ENCODE data around the gene LLPH. TPM values are rescaled to one million over a fixed set of nuclear protein-coding genes. Genes with fewer than 3 reads are reported as not detected.

LLPH gene
- total RNA-seq, 1 experiment from 2014 or later: 45.6 TPM

- POLR2A ChIA-PET: no interaction called here
- no peak for DNase-seq (ENCODE audit: low read depth, low spot score)
These were observed 45.3 kb downstream of the LLPH start for GRCh38 chr12:66085213-66085612.

More at GRCh38 chr12:66085213-66085612, 45.3 kb downstream of the LLPH start:
- no peak overlapping the region for H3K4me2 ChIP-seq (ENCODE audit: low read length)
- no peaks in the 10 kb centered on the region for H3K9me2 ChIP-seq (ENCODE audit: insufficient read depth)
- H3K79me2 ChIP-seq (ENCODE audit: insufficient read depth, low read length): no peaks in the 10 kb centered on the region
- no peaks in the 10 kb centered on the region for H3K9me3 ChIP-seq (ENCODE audit: control insufficient read depth in 1 of 2, insufficient read depth in 1 of 2, low read depth in 1 of 2, low read length in 2 of 2)
- no peaks in the 10 kb centered on the region for H3K36me3 ChIP-seq (ENCODE audit: control insufficient read depth in 1 of 2, insufficient read depth in 2 of 2, low read length in 2 of 2)
- RAD21 ChIA-PET (ENCODE audit: low non-redundant PET in 1 of 2, low total read pairs in 2 of 2, uncharacterized antibody in 2 of 2, unreplicated experiment in 2 of 2): no interaction called here
- ATAC-seq: no peak
- H3K27me3 ChIP-seq (ENCODE audit: insufficient read depth, low read length): no peaks in the 10 kb centered on the region
- H3K27ac ChIP-seq (ENCODE audit: low read depth, low read length): no peak overlapping the region
- peaks cover 0 to 14% of the 10 kb centered on the region in 2 experiments; a peak in 1 of 4 replicates for H3K4me1 ChIP-seq (ENCODE audit: control insufficient read depth in 1 of 2, insufficient read depth in 2 of 2, low read length in 2 of 2)
- no peaks in the 10 kb centered on the region for H4K20me1 ChIP-seq (ENCODE audit: insufficient read depth)
- no peak overlapping the region for H3K4me3 ChIP-seq (replicated peaks in 1 of 2; ENCODE audit: low read depth in 1 of 2, low read length in 2 of 2)
- CTCF ChIA-PET: interaction anchor here (1.3 to 2.5 kb wide), 4 partner anchors 35 to 785 kb away, joined by 3 to 9 read pairs (median 5); no protein-coding TSS in a partner anchor
- TF ChIP-seq CBX3 (IDR thresholded peaks at IDR 0.05; ENCODE audit: low read depth) (no peak), YY1 (IDR thresholded peaks at IDR 0.05; ENCODE audit: extremely low read depth, insufficient replicate concordance, low read depth, low read length) (no peak), ATF3 (IDR thresholded peaks at IDR 0.05) (no peak), EGR1 (IDR thresholded peaks at IDR 0.05; ENCODE audit: low read depth) (no peak), EZH2 (IDR thresholded peaks at IDR 0.05) (no peak), ZNF274 (IDR thresholded peaks at IDR 0.05; ENCODE audit: low read depth, low read length) (no peak), EZH2phosphoT487 (IDR thresholded peaks at IDR 0.05; ENCODE audit: borderline replicate concordance) (no peak), SRF (IDR thresholded peaks at IDR 0.05; ENCODE audit: low read depth) (no peak), ZFX (IDR thresholded peaks at IDR 0.05) (no peak), RAD21 (IDR thresholded peaks at IDR 0.05; ENCODE audit: low read depth) (no peak), FOSL1 (IDR thresholded peaks at IDR 0.05; ENCODE audit: low read depth) (no peak), MAX (IDR thresholded peaks at IDR 0.05) (no peak), SIN3A (IDR thresholded peaks at IDR 0.05; ENCODE audit: low read depth) (no peak), CEBPB (IDR thresholded peaks at IDR 0.05; ENCODE audit: low read depth) (no peak), ELF1 (IDR thresholded peaks at IDR 0.05; ENCODE audit: borderline replicate concordance, low read depth) (no peak)
- TF ChIP-seq, protein P1, sequence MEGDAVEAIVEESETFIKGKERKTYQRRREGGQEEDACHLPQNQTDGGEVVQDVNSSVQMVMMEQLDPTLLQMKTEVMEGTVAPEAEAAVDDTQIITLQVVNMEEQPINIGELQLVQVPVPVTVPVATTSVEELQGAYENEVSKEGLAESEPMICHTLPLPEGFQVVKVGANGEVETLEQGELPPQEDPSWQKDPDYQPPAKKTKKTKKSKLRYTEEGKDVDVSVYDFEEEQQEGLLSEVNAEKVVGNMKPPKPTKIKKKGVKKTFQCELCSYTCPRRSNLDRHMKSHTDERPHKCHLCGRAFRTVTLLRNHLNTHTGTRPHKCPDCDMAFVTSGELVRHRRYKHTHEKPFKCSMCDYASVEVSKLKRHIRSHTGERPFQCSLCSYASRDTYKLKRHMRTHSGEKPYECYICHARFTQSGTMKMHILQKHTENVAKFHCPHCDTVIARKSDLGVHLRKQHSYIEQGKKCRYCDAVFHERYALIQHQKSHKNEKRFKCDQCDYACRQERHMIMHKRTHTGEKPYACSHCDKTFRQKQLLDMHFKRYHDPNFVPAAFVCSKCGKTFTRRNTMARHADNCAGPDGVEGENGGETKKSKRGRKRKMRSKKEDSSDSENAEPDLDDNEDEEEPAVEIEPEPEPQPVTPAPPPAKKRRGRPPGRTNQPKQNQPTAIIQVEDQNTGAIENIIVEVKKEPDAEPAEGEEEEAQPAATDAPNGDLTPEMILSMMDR (IDR thresholded peaks at IDR 0.05 in 2 of 3, conservative IDR thresholded peaks at IDR 0.05 in 1 of 3; ENCODE audit: borderline replicate concordance in 1 of 3, insufficient read depth in 1 of 3, low read depth in 2 of 3, low read length in 2 of 3): no peak
- TF ChIP-seq, protein P2, sequence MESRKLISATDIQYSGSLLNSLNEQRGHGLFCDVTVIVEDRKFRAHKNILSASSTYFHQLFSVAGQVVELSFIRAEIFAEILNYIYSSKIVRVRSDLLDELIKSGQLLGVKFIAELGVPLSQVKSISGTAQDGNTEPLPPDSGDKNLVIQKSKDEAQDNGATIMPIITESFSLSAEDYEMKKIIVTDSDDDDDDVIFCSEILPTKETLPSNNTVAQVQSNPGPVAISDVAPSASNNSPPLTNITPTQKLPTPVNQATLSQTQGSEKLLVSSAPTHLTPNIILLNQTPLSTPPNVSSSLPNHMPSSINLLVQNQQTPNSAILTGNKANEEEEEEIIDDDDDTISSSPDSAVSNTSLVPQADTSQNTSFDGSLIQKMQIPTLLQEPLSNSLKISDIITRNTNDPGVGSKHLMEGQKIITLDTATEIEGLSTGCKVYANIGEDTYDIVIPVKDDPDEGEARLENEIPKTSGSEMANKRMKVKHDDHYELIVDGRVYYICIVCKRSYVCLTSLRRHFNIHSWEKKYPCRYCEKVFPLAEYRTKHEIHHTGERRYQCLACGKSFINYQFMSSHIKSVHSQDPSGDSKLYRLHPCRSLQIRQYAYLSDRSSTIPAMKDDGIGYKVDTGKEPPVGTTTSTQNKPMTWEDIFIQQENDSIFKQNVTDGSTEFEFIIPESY (IDR thresholded peaks at IDR 0.05; ENCODE audit: extremely low read depth, insufficient replicate concordance, low read length): no peak
- no TSS peak for BruUV-seq (replicated peaks)
- intact Hi-C loops (cut with micrococcal nuclease): loop anchor here (5.0 kb wide), 3 partner anchors 123 to 483 kb away; no protein-coding TSS in a partner anchor
- H3K9ac ChIP-seq (ENCODE audit: low read length): no peak overlapping the region
- H2AFZ ChIP-seq (ENCODE audit: low read depth, low read length, poor library complexity, severe bottlenecking): no peak overlapping the region

Data from HCT116 (cell line).